Measurements from ENCODE around the gene DAPK2.

DAPK2 gene

DNA sequence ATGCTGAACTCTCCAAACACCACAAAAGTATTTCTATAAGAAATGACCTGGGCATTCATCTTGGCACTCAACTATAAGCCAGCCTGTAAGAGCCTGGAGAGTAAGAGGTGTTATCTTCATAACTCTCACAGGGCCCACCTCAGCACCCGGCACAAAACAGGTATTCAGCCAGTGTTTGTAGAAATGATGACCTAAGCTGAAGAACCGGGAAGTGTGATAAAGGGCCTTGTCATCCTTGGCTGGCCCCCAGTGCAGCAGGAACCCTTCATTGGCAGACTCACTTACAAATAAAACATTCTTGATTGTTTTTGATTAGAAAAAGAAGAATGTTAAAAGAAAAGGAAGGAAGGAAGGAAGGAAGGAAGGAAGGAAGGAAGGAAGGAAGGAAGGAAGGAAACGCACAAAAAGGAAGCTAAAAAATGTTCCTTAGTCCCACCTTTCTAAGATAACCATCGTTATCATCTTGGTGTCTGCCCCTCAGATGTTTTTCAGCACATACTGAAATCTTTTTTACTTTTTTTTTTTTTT lies 52.1 kb downstream of the DAPK2 start:
- DNase-seq = no peak

DNA sequence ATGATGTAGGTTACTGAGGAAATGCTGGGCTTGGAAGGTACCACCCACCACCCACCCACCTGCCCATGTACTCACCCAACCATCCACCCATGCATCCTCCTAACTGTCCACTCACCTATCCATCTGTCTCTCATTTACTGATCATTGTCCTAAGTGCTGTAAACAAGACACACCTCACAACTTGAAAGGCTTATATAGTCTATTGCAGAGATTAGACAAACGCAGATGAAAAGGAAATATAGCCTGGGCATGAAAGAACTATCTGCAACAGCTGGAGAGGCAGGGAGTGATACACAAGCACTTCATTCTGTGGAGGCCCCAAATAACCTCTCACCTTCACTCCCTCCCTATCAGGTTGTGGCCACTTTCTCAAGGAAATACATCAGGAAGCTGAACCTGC lies 54.0 kb downstream of the DAPK2 start:
- no peak for DNase-seq

DNA sequence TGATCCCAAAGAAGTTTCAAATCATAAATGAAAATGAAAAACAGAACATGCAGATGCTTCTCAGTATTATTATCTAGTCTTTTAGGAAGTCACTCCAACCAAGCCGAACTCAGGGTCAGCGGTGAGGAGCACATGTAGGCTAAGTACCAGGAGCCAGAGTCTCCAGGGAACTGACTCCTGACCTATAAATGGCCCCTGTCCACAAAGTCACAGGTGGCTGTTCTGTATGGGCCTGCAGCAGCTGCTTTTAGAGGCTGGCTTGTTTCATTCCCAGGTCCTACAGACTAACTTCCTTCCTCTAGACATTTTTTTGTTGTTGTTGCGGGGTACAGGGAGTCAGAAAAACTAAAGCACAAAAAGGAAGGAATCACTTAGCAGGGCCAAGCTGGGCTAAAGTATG lies 54.6 kb downstream of the DAPK2 start:
- no peak for DNase-seq

DNA sequence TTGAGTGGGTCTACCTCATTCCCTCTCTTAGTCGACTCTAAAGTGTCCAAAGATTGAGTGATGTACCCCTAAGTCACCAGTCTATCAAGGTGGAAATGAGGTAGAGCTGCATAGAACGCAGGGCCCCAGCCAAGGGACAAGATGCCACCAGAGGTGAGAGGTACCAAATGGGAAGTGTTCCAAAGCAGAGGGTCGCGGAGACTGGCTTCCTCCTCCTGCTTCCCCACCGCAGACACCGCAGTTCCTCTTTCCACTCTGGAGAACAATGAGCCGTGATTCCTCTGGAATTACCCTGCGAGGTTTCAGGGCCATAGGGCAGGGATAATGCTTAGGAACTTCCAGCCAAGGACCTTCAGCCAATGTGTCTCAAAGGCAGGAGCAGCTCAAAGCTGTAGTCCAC lies 55.8 kb downstream of the DAPK2 start:
- DNase-seq = peak in 1 of 2 donors; percentile 28

DNA sequence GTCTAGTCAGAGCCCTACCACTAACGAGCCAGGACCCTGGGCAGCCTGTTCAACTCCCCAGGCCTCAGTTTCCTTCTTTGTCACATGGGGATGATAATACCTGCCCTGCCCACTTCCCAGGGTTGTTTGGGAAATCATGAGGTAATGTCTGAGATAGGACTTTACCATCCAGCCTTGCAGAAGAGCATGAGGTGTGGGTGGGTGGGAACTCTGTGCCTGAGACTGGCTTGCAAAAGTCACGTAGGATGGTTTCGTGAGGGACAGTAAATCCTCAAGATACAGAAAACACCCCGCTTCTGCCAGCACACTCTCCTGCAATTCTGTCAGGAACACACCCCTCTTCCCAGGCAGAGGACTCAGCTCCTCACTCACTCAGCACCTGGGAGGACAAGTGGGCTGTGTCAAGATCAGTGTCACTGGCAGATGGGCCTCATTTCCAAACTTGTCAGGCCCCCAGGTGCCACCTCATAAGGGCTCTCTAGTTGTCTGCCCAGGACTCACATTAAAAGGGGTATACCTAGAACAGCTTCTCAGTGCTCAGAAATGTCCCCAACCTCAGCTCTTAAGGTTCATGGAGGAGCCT lies 58.4 kb downstream of the DAPK2 start:
- DNase-seq = no peak

DNA sequence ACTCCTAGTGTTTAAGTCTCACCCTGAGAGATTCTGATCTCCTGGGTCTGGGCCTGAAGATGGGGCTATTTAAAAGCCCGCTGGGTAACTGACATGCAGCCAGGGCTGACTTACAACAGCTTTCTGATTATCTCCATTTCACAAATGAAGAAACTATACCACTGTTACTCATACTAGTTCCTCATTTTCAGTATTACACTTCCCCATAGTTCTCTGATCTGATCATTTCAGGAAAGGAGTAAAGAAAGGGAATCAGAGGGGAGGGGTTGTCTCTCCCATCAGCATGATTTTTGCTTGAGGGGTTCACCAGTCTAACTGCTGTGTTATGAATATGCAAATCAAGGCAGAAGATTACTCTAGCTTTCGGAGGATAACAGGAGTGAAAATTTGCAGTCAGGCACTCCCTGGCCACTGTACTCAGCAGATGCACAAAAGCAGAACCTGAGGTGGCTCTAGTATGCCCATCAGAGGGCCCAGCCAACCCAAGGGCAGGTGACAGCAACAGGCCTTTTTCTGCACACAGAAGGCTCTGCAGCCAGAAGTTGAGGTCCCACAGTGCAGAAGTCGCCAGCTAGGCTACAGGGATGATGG lies 59.4 kb downstream of the DAPK2 start:
- peak in 1 of 2 donors; percentile 43 for DNase-seq

DNA sequence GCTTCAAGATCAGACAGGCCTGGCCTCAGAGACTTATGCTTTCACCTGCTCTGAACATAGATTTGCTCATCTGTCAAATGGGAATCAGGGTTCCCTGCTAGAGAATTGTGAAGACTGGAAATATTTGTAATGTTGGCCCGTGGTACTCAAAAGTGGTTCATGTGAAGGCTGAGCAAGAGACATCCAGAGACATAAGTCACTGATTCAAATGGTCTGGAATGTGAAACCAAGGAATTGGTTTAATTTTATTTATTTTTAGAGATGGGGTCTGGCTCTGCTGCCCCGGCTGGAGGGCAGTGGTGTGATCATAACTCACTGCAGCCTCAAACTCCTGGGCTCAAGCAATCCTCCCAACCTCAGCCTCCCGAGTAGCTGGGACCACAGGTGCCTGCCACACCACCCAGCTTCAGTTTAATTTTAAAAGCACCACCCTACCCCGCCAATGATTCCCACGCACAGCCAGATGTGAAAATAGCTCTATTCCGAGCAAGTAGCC lies 60.1 kb downstream of the DAPK2 start:
- no peak for DNase-seq

DNA sequence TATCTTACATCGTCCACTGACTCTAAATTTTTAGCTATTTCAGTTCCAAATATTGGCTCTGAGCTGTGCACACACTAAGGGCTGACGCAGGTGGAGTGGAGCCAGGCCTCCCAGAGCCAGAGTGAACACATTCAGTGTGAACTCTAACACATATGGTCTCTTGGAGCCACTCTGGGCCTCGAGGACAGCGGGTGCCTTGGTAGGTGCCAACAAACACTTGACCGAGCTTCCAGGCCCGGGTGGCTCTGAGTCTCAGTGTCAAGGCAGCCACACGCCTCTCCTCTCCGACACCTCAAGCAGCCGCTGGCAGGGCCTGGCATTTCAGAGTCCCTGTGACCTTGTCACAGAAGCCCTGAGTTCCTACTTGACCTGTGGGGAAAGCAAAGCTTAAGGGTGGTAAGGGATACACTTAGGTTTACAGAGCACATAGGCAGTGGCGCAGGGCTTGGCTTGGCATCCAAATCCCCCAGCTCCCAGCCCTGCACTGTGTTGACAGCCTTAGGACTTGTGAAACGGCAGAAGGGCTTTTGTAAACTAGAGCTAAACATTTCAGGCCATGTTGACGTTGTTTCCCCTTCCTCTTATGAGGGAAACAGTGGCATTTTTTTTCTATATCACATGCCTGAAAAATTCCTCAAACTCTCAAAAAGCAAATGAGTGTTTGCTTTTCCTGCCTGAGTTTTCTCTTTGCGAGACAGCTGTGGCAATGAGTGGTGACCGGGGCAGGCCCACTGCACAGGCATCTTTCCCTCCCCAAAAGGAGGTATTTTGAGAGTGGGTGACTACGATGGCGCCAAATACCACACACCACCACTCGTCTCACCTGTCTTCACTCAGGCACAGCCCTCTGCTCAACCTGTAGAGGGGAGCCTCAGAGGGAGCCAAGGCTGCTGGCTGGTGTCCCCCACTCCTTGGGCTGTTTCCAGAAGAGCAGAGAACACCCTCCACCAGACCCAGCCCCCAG lies 60.8 kb downstream of the DAPK2 start:
- DNase-seq = no peak

DNA sequence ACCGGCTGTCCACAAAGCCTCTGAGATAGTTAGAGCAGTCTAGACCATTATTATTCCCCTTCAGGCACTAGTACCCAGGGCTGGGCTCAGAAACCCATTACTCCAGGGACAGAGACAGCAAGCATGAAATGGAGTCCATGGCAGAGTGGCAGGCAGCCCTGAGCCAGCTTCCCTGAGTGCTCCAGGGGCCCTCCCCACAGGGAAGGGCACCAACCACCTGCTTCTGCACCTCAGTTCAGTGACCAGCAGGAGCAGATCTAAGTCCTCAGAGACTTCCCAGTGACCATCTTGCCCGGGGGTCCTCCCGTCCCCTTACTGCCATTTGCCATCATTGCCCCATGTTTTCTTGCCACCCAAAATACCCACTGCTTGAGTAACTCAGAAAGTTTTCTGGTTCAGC lies 62.0 kb downstream of the DAPK2 start:
- no peak for DNase-seq

DNA sequence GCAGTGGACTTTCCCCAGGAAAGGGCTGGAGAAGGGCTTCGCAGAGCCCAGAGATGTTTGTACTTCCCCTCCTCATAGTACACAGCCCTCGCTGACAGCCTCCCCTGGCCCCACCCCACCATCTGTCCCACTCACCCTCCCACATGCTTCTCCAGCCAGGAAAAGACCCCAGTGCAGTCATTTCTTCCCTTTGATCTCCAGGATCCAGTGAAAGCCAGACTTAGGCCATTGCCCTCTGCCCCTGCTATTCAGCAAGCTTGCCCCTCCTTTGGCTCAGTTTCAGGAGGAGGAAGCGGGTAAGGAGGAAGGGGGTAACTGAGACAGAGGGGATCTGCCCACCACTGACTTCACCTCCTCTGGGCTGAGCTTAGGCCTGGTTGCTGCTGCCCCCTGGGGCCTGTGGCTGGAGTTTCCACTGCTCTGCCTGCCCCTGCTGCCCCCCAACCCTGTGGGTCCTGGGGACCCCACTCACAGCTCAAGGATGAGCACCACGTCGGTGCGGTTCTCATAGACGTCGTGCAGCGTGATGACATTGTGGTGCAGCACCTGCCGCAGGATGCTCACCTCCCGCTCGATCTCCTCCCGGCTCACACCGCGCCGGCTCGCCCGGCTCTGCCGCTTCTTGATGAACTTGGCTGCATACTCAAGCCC lies 63.1 kb downstream of the DAPK2 start:
- DNase-seq = no peak

DNA sequence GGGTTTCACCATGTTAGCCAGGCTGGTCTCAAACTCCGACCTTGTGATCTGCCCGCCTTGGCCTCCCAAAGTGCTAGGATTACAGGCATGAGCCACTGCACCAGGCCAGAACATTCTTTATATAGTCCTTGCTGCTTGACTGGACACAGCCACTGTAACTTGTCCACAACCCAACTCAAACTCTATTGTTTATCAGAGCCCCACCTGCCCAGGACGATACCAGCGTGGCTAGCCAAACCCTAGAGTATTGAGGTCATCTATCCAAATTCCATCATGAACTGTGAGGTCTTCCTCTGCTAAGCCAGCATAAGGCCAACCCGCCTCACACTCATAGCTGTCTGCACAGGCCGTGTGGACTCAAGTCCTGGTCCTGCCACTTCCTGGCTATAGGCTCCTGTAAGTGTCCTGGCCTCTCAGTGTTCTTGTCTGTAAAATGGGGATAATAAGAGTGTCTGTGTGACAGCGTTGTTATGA lies 63.9 kb downstream of the DAPK2 start:
- no peak for DNase-seq

DNA sequence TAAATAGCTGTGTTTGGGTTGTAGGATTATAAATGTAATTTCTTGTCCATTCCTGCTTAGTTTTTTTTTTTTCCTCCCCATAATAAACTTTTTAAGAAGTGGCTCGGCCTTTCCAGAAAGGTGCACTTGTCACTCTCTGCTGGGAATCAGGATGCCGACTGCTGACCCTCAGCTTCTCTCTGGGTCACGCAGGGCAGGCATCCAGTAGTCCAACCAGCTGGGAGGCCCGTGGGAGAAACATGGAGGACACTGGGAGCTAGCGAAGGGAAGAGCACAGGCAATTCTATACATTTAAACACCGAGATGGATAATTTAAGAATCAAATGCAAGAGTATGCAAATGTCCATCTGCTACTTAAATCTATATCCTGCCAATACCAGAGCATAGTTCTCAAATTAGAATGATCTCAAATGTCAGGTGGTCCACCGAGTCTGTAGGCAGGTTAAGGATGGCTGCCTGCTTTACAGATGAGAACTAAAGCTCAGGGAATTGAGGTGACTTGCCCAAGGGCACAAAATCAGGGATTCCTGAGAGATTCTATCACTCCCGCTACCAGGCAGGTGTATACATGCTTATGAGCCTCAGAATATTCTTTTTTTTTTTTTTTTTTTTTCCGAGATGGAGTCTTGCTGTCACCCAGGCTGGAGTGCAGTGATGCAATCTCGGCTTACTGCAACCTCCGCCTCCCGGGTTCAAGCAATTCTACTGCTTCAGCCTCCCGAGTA lies 64.5 kb downstream of the DAPK2 start:
- no peak for DNase-seq

DNA sequence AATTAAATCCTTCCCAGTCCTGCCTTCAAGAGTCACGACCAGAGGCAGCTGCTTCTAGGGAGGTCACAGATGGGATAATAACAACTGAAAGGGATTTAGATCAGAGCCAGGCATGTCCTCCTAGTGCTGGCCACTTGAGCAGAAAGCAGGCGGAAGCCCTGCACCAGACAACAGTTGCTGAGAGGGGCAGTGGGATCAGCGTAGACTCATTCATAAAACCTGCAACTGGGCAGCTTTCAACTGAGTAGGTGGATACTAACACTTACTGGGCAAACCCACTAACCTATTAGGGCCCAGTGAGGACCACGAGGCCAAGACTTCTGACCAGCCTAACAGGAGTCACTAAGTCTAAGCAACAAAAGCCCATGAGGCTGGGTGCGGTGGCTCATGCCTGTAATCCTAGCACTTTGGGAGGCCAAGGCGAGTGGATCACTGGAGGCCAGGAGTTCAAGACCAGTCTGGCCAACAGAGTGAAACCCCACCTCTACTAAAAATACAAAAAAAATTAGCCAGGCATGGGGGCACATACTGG lies 67.0 kb downstream of the DAPK2 start:
- DNase-seq = no peak

DNA sequence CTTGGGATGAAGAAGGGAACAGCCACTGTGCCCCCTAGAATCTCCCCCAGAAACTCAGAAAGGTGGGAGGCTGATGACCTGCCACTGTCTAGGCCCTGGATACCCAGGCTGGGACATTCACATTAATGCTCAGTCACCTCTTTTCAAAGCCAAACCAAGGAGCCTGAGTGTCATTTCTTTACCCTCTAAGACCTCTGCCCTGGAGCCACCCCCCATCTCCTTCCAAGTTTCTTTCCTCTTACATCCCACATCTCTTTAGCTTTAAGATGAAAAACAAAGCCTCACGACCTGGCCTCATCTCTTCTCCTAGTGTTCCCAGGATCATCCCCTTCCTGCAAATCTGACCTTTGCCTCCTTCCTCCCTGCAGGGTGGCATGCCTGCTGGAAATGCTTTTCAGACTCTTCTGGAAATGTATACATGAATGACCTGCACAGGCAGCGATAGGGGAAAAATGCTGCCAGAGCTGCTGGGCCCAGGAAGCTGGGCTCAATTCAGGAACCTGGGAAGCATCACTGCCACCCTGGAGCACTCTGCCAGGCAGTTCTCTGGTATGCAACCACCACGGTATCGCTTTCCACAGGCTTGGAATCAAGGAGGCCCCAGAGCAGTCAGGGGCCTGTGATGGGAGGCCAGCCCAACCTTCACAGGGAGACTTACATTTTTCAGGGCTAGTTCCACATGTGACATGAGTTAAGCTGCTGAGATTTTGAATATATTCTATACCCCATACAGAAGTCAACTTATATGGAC lies 67.6 kb downstream of the DAPK2 start:
- no peak for DNase-seq

DNA sequence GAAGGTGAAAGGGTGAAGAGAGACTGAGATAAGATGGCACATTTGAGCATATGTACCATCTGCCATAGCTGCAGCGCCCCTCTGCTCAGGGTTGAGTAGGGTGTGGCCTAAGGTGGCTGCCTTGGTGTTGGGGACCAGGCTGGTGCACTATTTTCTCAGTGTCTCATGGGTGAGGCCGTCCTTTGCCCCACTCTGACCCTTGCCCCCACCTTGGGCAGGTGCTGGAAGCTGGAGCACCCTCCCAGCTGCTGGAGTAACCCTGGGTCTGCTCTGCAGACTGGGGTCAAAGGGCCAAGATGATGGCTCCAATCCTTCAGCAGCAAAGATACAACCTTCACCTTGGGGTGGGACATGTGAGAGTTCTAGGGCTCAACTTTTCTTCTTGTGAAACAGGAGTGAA lies 69.2 kb downstream of the DAPK2 start:
- DNase-seq = no peak

DNA sequence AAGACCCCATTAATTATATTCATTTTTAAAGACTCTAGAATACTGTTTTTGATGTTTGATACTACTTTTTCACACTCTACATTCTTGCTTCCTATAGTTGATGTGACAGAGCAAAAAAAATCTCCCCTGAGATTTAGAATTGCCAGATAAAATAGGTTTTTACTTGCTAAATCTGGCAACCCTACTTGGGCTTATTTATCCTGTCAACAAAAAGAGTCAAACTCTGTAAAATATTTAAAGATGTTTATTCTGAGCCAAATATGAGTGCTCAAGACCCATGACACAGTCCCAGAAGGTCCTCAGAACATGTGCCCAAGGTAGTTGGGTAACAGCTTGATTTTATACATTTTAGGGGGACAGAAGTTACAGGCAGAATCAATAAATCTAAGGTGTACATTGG lies 72.3 kb downstream of the DAPK2 start:
- no peak for DNase-seq

DNA sequence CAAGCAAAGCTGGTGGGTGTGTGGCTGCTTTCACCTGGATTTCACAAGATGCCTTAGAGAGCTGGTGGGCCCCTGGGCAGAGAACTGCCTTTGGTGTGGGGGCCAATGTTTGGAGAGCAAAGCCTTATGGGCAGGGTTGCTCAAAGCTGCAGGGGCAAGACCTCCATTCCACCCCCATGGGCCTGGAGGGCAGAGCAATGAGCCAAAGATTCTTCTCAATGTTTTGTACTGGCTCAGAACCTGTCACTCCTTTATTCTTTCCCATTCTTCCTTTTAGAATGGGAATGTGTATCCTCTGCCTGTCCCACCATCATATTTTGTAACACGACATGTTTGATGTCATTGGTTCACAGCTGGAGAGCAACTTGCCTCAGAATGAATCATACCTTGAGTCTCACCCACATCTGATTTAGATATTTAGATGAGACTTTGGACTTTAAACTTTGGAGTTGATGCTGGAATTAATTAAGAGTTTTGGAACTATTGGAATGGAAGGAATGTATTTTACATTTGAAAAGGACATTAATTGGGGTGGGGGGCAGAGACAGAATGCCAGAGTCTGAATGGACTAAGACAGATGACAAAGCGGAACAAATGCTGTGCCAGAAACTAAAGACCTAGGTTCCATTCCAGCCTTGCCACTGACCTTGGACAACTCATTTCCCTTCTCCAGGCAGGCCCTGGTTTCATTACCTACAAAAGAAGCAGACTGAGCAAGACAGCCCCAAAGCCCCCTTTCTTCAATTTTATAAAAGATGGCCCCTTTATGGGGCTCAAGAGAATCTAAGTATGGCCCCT lies 72.9 kb downstream of the DAPK2 start:
- DNase-seq = no peak

DNA sequence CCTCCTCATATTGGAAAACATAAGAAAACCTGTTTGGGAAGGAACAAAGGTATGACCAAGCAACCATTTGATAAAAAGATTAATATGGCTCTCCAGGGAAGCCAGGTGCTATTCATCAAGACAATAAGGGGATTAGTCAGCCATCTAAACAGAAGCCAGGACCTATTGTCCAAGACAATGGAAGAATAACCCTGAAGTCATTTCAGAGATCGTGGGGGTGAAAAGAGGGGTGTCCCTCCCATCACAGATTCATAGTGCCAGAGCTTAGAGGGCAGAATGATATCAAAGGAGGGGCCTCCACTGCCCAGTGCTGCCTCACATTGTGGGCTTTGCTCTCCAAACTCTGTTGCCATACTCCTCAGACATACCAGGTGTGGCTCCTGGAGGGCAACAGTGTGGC lies 73.5 kb downstream of the DAPK2 start:
- no peak for DNase-seq

DNA sequence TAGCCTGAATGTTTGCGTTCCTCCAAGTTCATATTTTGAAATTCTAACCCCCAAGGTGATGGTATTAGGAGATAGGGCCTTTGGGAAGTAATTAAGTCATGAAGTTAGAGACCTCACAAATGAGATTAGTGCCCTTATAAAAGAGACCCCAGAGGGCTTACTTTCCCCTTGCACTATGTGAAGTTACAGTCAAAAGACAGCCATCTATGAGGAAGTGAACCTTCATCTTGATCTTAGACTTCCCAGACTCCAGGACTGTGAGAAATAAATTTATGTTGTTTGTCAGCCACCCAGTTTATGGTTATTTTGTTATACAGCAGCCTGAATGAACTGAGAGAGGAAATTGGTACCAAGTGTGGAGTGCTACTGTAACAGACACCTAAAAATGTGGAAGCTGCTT lies 74.4 kb downstream of the DAPK2 start:
- DNase-seq = no peak

DNA sequence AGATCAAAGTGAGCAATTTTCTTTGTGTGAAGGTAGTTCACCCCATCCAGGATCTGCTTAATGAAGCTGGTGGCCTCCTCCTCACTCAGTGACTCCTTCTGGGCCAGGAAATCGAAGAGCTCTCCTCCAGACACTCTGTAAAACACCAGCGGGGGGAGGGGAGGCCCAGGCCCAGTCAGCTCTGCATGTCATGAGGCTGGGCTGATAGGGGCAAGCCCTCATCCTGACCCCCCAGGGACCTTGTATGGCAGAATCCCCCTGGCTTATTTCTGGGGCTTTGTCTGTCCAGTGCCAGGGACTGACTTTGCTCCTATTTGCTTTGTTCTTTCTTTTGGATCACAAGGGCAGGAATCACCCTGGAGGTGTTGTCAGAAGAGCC lies 74.9 kb downstream of the DAPK2 start:
- peak; percentile 32 to 34 for DNase-seq

Measured in CD4-positive, alpha-beta T cell treated with Interleukin-1 beta for 1 hour (primary cell).